HG03196 (cell line): ENCODE measurements around the gene RBCK1.
"Not testable (repeated sequence)": the region's sequence is repeated elsewhere in the genome, so short reads cannot be mapped to it uniquely, and the experiment has no call there.

Experiments
- ATAC-seq: cut with Tn5 transposase; IDR thresholded peaks from one replicate; pipeline ENCODE4 v1.9.1; 2021; ENCODE audit not compliant: unreplicated experiment

Gene RBCK1

GRCh38 chr20:467755-468154 lies 59.7 kb downstream of the RBCK1 start:
- no peak for ATAC-seq

GRCh38 chr20:469746-470490 lies 61.8 kb downstream of the RBCK1 start:
- ATAC-seq: no peak

GRCh38 chr20:472137-472846 lies 64.2 kb downstream of the RBCK1 start:
- no peak for ATAC-seq

GRCh38 chr20:472889-473292 lies 64.8 kb downstream of the RBCK1 start:
- ATAC-seq: no peak

GRCh38 chr20:474581-474980 lies 66.5 kb downstream of the RBCK1 start:
- no peak for ATAC-seq

- no peak for ATAC-seq
Observed at GRCh38 chr20:475463-476357, 67.6 kb downstream of the RBCK1 start.

- ATAC-seq: not testable (repeated sequence)
Observed at GRCh38 chr20:476561-477249, 68.6 kb downstream of the RBCK1 start.

- ATAC-seq: no peak
Observed at GRCh38 chr20:478010-478948, 70.2 kb downstream of the RBCK1 start.

GRCh38 chr20:478949-479429 lies 70.9 kb downstream of the RBCK1 start:
- no peak for ATAC-seq

- no peak for ATAC-seq
Observed at GRCh38 chr20:479487-479886, 71.4 kb downstream of the RBCK1 start.

GRCh38 chr20:480044-480443 lies 71.9 kb downstream of the RBCK1 start:
- no peak for ATAC-seq

- ATAC-seq: no peak
Observed at GRCh38 chr20:481167-481566, 73.1 kb downstream of the RBCK1 start.
